ENCODE data around the gene LHPP.

GRCh38 chr10:124551097-124551496, 89.5 kb downstream of the LHPP start:
- TF ChIP-seq CTCF (IDR thresholded peaks at IDR 0.05), result no peak
- TF ChIP-seq EP300 (IDR thresholded peaks at IDR 0.05), result no peak
- no peak for TF ChIP-seq POLR2AphosphoS5 (IDR thresholded peaks at IDR 0.05)
